K562 (cell line): ENCODE measurements around the gene NEU1. TPM values are rescaled to one million over a fixed set of nuclear protein-coding genes. Genes with fewer than 3 reads are reported as not detected.

Source experiments
- ATAC-seq: fragments of 200-7000 bp; cut with Tn5 transposase; 3 replicates; pipeline ENCODE4 v1.9.1; 2020; ENCODE audit warnings: moderate library complexity
- BruUV-seq: library from RNA; stranded (reverse); fragments of 400-500 nt; replicated peaks from 2 replicates; lab custom pipeline; 2021; lab: Mats Ljungman, UMichigan
- CTCF ChIA-PET: fragments of 300-600 bp; formaldehyde crosslinking; extraction: SDS; loops from one replicate; lab custom pipeline; 2021; ENCODE audit warnings: low intra/inter-chr PET ratio; lab: Yijun Ruan, JAX
- POLR2A ChIA-PET: fragments of 300-600, 350-650 bp; sonication (Branson Sonifier 250); formaldehyde crosslinking; extraction: SDS; loops from one replicate; lab custom pipeline; 2021; ENCODE audit warnings: antibody characterized with exemption, inconsistent platforms; lab: Yijun Ruan, JAX
- DNase-seq, 4 experiments: peaks; one replicate each; pipeline versions ENCODE4 v3.0.0 to v3.0.0-alpha.2; 2011 to 2018; ENCODE audit warnings: low spot score in 3 of 4, mixed read lengths in 3 of 4; ENCODE audit errors: extremely low read depth in 1 of 4
- FAIRE-seq: peaks from 2 replicates; lab custom pipeline; 2011; peaks lifted over from hg19 to GRCh38; lab: Jason Lieb, UNC
- H2AFZ ChIP-seq: 2 replicates; pipeline ENCODE4 v1.6.0; 2011; ENCODE audit warnings: low read depth, low read length, control low read depth, inconsistent platforms
- H3K27ac ChIP-seq: fragments of 200-600 bp; 3 replicates; pipeline ENCODE4 v1.8.0; 2011; ENCODE audit warnings: low read depth, mild to moderate bottlenecking, control low read depth, inconsistent platforms, low read length, moderate library complexity, mixed read lengths; ENCODE audit errors: extremely low read depth
- H3K27me3 ChIP-seq, 2 experiments: fragments of 300-600 bp in 1 of 2; 2 replicates in 1 of 2; 3 replicates in 1 of 2; pipeline versions ENCODE4 v1.6.0 to v1.8.0; 2011; ENCODE audit warnings: inconsistent platforms in 2 of 2, low read length in 2 of 2, mild to moderate bottlenecking in 1 of 2, mixed read lengths in 1 of 2, moderate library complexity in 1 of 2; ENCODE audit not compliant: control insufficient read depth in 2 of 2, insufficient read depth in 2 of 2
- H3K36me3 ChIP-seq: fragments of 300-600 bp; 3 replicates; pipeline ENCODE4 v1.8.0; 2011; ENCODE audit warnings: mild to moderate bottlenecking, low read length, inconsistent platforms; ENCODE audit not compliant: control insufficient read depth, insufficient read depth
- H3K4me1 ChIP-seq, 2 experiments: fragments of 200-600 bp in 1 of 2; replicated peaks in 1 of 2; 2 replicates in 1 of 2; 3 replicates in 1 of 2; pipeline versions ENCODE4 v1.5.1 to v1.8.0; 2011; ENCODE audit warnings: inconsistent platforms in 2 of 2, low read length in 2 of 2, mild to moderate bottlenecking in 1 of 2, mixed read lengths in 1 of 2, moderate library complexity in 1 of 2; ENCODE audit not compliant: control insufficient read depth in 2 of 2, insufficient read depth in 2 of 2
- H3K4me2 ChIP-seq: 2 replicates; pipeline ENCODE4 v1.6.1; 2011; ENCODE audit warnings: low read length, control low read depth, inconsistent platforms, mixed read lengths; ENCODE audit not compliant: insufficient read depth
- H3K4me3 ChIP-seq: fragments of 200-600 bp; sonication (generic), shearing (Covaris generic); 2 replicates; pipeline ENCODE4 v1.5.1; 2016; ENCODE audit warnings: control low read depth, inconsistent platforms
- H3K79me2 ChIP-seq: fragments of 200-600 bp; 3 replicates; pipeline ENCODE4 v1.8.0; 2011; ENCODE audit warnings: low read length, inconsistent platforms; ENCODE audit not compliant: control insufficient read depth, insufficient read depth
- H3K9ac ChIP-seq, 2 experiments: 2 replicates each; pipeline versions ENCODE4 v1.6.0 to v1.6.1; 2011; ENCODE audit warnings: low read depth in 2 of 2, low read length in 2 of 2, control low read depth in 1 of 2, inconsistent platforms in 1 of 2, mild to moderate bottlenecking in 1 of 2, mixed read lengths in 1 of 2; ENCODE audit not compliant: insufficient read depth in 1 of 2
- H3K9me1 ChIP-seq: one replicate; pipeline ENCODE4 v1.6.0; 2011; ENCODE audit warnings: inconsistent platforms, mild to moderate bottlenecking, low read length, moderate library complexity; ENCODE audit not compliant: control insufficient read depth, insufficient read depth
- H3K9me3 ChIP-seq: replicated peaks from 2 replicates; pipeline ENCODE4 v1.5.1; 2011; ENCODE audit warnings: low read depth, low read length, inconsistent platforms; ENCODE audit not compliant: control insufficient read depth, insufficient read depth
- H4K20me1 ChIP-seq: replicated peaks from 2 replicates; pipeline ENCODE4 v1.6.1; 2011; ENCODE audit warnings: low read length, inconsistent platforms, mixed read lengths; ENCODE audit not compliant: control insufficient read depth, insufficient read depth
- CCNT2 ChIP-seq: IDR thresholded peaks from 2 replicates; pipeline ENCODE4 v1.6.1; 2011; ENCODE audit warnings: borderline replicate concordance, low read depth, mild to moderate bottlenecking, moderate library complexity, mixed read lengths, low read length; ENCODE audit not compliant: insufficient read length; ENCODE audit errors: extremely low read depth
- CEBPB ChIP-seq: fragments of 450-650 bp; IDR thresholded peaks from 2 replicates; pipeline ENCODE4 v1.6.1; 2016; ENCODE audit warnings: missing genetic modification characterization, missing compliant biosample characterization
- MTA2 ChIP-seq: fragments of 450-650 bp; IDR thresholded peaks from 2 replicates; pipeline ENCODE4 v1.6.1; 2016; ENCODE audit warnings: low read depth
- PML ChIP-seq: IDR thresholded peaks from 2 replicates; pipeline ENCODE4 v1.6.1; 2012; ENCODE audit warnings: low read length, inconsistent platforms
- POLR2G ChIP-seq: fragments of 200-400 bp; formaldehyde crosslinking; IDR thresholded peaks from 2 replicates; pipeline ENCODE4 v1.6.1; 2017; ENCODE audit warnings: low read depth, mild to moderate bottlenecking, antibody characterized with exemption, low read length, moderate library complexity
- RBFOX2 ChIP-seq: fragments of 200-400 bp; formaldehyde crosslinking; IDR thresholded peaks from 2 replicates; pipeline ENCODE4 v1.6.1; 2017; ENCODE audit warnings: low read depth, mild to moderate bottlenecking, low read length, moderate library complexity
- TAF15 ChIP-seq: fragments of 200-400 bp; formaldehyde crosslinking; IDR thresholded peaks from 2 replicates; pipeline ENCODE4 v1.6.1; 2017; ENCODE audit warnings: mild to moderate bottlenecking, low read depth, low read length, moderate library complexity
- WGBS: fragments of 100-300 bp; shearing (Covaris generic); methylation state at CpG from one replicate; pipeline ENCODE4 v1.1.6; 2016; ENCODE audit warnings: low coverage, mixed read lengths; ENCODE audit not compliant: insufficient coverage; ENCODE audit errors: missing lambda C conversion rate; 5-methylcytosine and 5-hydroxymethylcytosine counted together
- in situ Hi-C: fragments of 300-500 bp; cut with MboI; formaldehyde crosslinking; loops from 4 replicates; pipeline ENCODE4 v1.15.0; 2018; ENCODE audit warnings: inconsistent platforms, mixed read lengths
- intact Hi-C: fragments of 100-400 bp; cut with micrococcal nuclease; formaldehyde crosslinking; loops from 2 replicates; pipeline ENCODE4 v1.14.2; 2022
- polyA plus RNA-seq, 8 experiments: library from polyadenylated mRNA; depleted of rRNA in 4 of 8; stranded (reverse) in 5 of 8; unstranded in 3 of 8; fragments of >200 nt; fragmentation: Nextera tagmentation in 2 of 8; fragmentation: Illumina TruSeq in 1 of 8; extraction: Ambion mirVana in 2 of 8; extraction: Trizol in 1 of 8; gene quantifications; 2 replicates each; pipeline versions ENCODE4 v1.2.1 to v1.2.3, GENCODE V29; 2011 to 2014; ENCODE audit warnings: inconsistent platforms in 1 of 8, missing spikeins in 1 of 8
- total RNA-seq, 7 experiments: library from RNA; depleted of rRNA in 6 of 7; stranded (reverse); fragments of >200 nt in 6 of 7; fragmentation: Illumina TruSeq in 2 of 7; extraction: Trizol in 2 of 7; gene quantifications; 2 replicates each; pipeline versions ENCODE4 v1.2.1 to v1.2.3, GENCODE V29; 2011 to 2021; ENCODE audit warnings: low replicate concordance in 1 of 7

Gene NEU1
- total and polyA plus RNA-seq, 9 of the 15 experiments (the other 6 are each of a cell fraction or from before 2014, with no cell fraction given), result 14.8 to 67.8 (median 51.0) TPM

GRCh38 chr6:31860349-31860748 is 2.3 kb downstream of the NEU1 start:
- H3K79me2 ChIP-seq, result peaks cover 20% of the 10 kb centered on the region
- H3K9me3 ChIP-seq, result no peaks in the 10 kb centered on the region
- H4K20me1 ChIP-seq, result no peaks in the 10 kb centered on the region
- ChIA-PET POLR2A (interaction anchor here (0.6 to 6.2 kb wide), 8 partner anchors 10 to 209 kb away, joined by 3 to 91 read pairs (median 8); partner anchors contain the start of genes GPANK1 and HSPA1B), CTCF (no interaction called here)
- intact Hi-C loops (no loop called here), in situ Hi-C loops (loop anchor here (5.0 kb wide), 1 partner anchor 198 kb away; the partner anchor contains the start of genes C6orf47 and GPANK1)
- H3K9ac ChIP-seq, result peak overlapping the region in 1 of 2 experiments; percentile 40; a peak in 2 of 4 replicates
- peaks cover 9% of the 10 kb centered on the region for H3K9me1 ChIP-seq
- ATAC-seq (no peak), DNase-seq (no peak), FAIRE-seq (no peak)
- no peak overlapping the region for H3K4me2 ChIP-seq
- 95% methylated on average over 13 of the region's 13 CpGs for WGBS
- no peak overlapping the region for H3K4me3 ChIP-seq
- H3K4me1 ChIP-seq, result peaks cover 11 to 37% of the 10 kb centered on the region in 2 experiments; a peak in 4 of 5 replicates
- no peak overlapping the region for H3K27ac ChIP-seq
- no peak for TF ChIP-seq CEBPB (tag)
- no peak for TF ChIP-seq MTA2
- peak; percentile 37 for TF ChIP-seq CCNT2
- TF ChIP-seq PML, result peak; percentile 23; the same call in 1 of the 2 replicates
- TF ChIP-seq RBFOX2, result peak; percentile 41; the same call in 1 of the 2 replicates
- 0 out of 2 replicates have a peak, but pooled peaks have one; percentile 4 for TF ChIP-seq TAF15
- 0 out of 2 replicates have a peak, but pooled peaks have one; percentile 18 for TF ChIP-seq POLR2G
- H2AFZ ChIP-seq, result no peak overlapping the region
- no peaks in the 10 kb centered on the region for H3K27me3 ChIP-seq
- peaks cover 52% of the 10 kb centered on the region; the same call in 2 of the 3 replicates for H3K36me3 ChIP-seq
- BruUV-seq, result no TSS peak
